Mesodermal cell (in vitro differentiated cells): Measurements from ENCODE around the gene LMTK3.
A peak's percentile ranks its signal among the peaks of the same experiment; 100 is the strongest.
"Not testable (repeated sequence)": the region's sequence is repeated elsewhere in the genome, so short reads cannot be mapped to it uniquely, and the experiment has no call there.

Experiments
- H3K27ac ChIP-seq: 2 replicates; pipeline ENCODE4 v1.7.0; 2013; ENCODE audit warnings: mild to moderate bottlenecking, low read depth, low read length, moderate library complexity; ENCODE audit not compliant: severe bottlenecking
- H3K36me3 ChIP-seq: 2 replicates; pipeline ENCODE4 v1.7.1; 2013; ENCODE audit warnings: mild to moderate bottlenecking, low read length, moderate library complexity; ENCODE audit not compliant: control insufficient read depth, insufficient read depth
- H3K4me1 ChIP-seq: one replicate; pipeline ENCODE4 v1.7.1; 2013; ENCODE audit warnings: mild to moderate bottlenecking, low read length; ENCODE audit not compliant: insufficient read depth, control insufficient read depth, poor library complexity, severe bottlenecking
- H3K4me3 ChIP-seq: 2 replicates; pipeline ENCODE4 v1.7.0; 2013; ENCODE audit warnings: low read length, control low read depth, mild to moderate bottlenecking; ENCODE audit not compliant: insufficient read depth, poor library complexity, severe bottlenecking; ENCODE audit errors: extremely low read depth
- H3K9me3 ChIP-seq: 2 replicates; pipeline ENCODE4 v1.7.1; 2013; ENCODE audit warnings: mild to moderate bottlenecking, low read length, moderate library complexity; ENCODE audit not compliant: control insufficient read depth
- WGBS, 2 experiments: methylation state at CpG; one replicate each; pipeline ENCODE4 v1.1.5; 2013; ENCODE audit warnings: missing lambda C conversion rate in 2 of 2; ENCODE audit not compliant: insufficient coverage in 2 of 2; 5-methylcytosine and 5-hydroxymethylcytosine counted together

The LMTK3 gene

GRCh38 chr19:48486706-48487105 lies 24.9 kb downstream of the LMTK3 start:
- H3K36me3 ChIP-seq, result peaks cover 13% of the 10 kb centered on the region
- H3K27ac ChIP-seq, H3K9me3 ChIP-seq, H3K4me3 ChIP-seq, H3K4me1 ChIP-seq: not testable (repeated sequence)
- 100% methylated on average over 2 of the region's 10 CpGs; no CpG with 5 or more reads in 1 of the 2 experiments for WGBS, 2 experiments

GRCh38 chr19:48484931-48485612 lies 26.6 kb downstream of the LMTK3 start:
- 92 to 93% methylated on average over 18 to 32 of the region's 37 CpGs for WGBS, 2 experiments
- Histone ChIP-seq H3K4me1 (peaks cover 4% of the 10 kb centered on the region), H3K9me3 (no peaks in the 10 kb centered on the region), H3K27ac (no peak overlapping the region), H3K4me3 (no peak overlapping the region), H3K36me3 (peaks cover 29% of the 10 kb centered on the region)

GRCh38 chr19:48484247-48484893 lies 27.3 kb downstream of the LMTK3 start:
- peaks cover 36% of the 10 kb centered on the region for H3K36me3 ChIP-seq

GRCh38 chr19:48483301-48483700 lies 28.3 kb downstream of the LMTK3 start:
- Histone ChIP-seq H3K9me3 (no peaks in the 10 kb centered on the region), H3K27ac (no peak overlapping the region), H3K36me3 (peaks cover 46% of the 10 kb centered on the region), H3K4me3 (no peak overlapping the region), H3K4me1 (peaks cover 4% of the 10 kb centered on the region)
- WGBS, 2 experiments, result 83 to 100% methylated on average over 1 of the region's 3 CpGs

More at GRCh38 chr19:48484247-48484893, 27.3 kb downstream of the LMTK3 start:
- Histone ChIP-seq H3K27ac (no peak overlapping the region), H3K4me3 (no peak overlapping the region), H3K9me3 (no peaks in the 10 kb centered on the region), H3K4me1 (peaks cover 4% of the 10 kb centered on the region)
- WGBS, 2 experiments, result 95 to 99% methylated on average over 11 to 14 of the region's 16 CpGs

- no peak overlapping the region for H3K4me3 ChIP-seq
- H3K9me3 ChIP-seq, result no peaks in the 10 kb centered on the region
- peaks cover 58% of the 10 kb centered on the region for H3K36me3 ChIP-seq
- no peak overlapping the region for H3K27ac ChIP-seq
- WGBS, 2 experiments, result 96 to 99% methylated on average over 6 of the region's 7 CpGs
- H3K4me1 ChIP-seq, result no peaks in the 10 kb centered on the region
Measured at GRCh38 chr19:48481846-48482639, 29.6 kb downstream of the LMTK3 start.

GRCh38 chr19:48480558-48481500 lies 30.8 kb downstream of the LMTK3 start:
- peak overlapping the region; percentile 5 for H3K27ac ChIP-seq
- no peaks in the 10 kb centered on the region for H3K9me3 ChIP-seq
- H3K36me3 ChIP-seq, result peaks cover 68% of the 10 kb centered on the region
- 94 to 97% methylated on average over 28 to 31 of the region's 52 CpGs for WGBS, 2 experiments
- H3K4me3 ChIP-seq, result no peak overlapping the region
- H3K4me1 ChIP-seq, result no peaks in the 10 kb centered on the region

- H3K36me3 ChIP-seq, result peaks cover 75% of the 10 kb centered on the region
- no peaks in the 10 kb centered on the region for H3K9me3 ChIP-seq
- 97 to 98% methylated on average over 26 to 32 of the region's 32 CpGs for WGBS, 2 experiments
- no peaks in the 10 kb centered on the region for H3K4me1 ChIP-seq
- peak overlapping the region; percentile 8 for H3K27ac ChIP-seq
- H3K4me3 ChIP-seq, result no peak overlapping the region
Measured at GRCh38 chr19:48480183-48480557, 31.5 kb downstream of the LMTK3 start.

- Histone ChIP-seq H3K9me3 (no peaks in the 10 kb centered on the region), H3K36me3 (peaks cover 80% of the 10 kb centered on the region), H3K4me3 (no peak overlapping the region), H3K4me1 (no peaks in the 10 kb centered on the region), H3K27ac (peak overlapping the region; percentile 8)
- whole genome bisulfite sequencing, 2 experiments, result 92 to 100% methylated on average over 7 of the region's 7 CpGs
Measured at GRCh38 chr19:48479686-48480085, 31.9 kb downstream of the LMTK3 start.

GRCh38 chr19:48478339-48479256 lies 33.0 kb downstream of the LMTK3 start:
- Histone ChIP-seq H3K4me3 (no peak overlapping the region), H3K36me3 (peaks cover 87% of the 10 kb centered on the region), H3K9me3 (no peaks in the 10 kb centered on the region), H3K27ac (no peak overlapping the region), H3K4me1 (no peaks in the 10 kb centered on the region)
- WGBS, 2 experiments, result 97 to 98% methylated on average over 21 of the region's 29 CpGs
